ENCODE results near the gene NOL4L.
"Not testable (repeated sequence)": the region's sequence is repeated elsewhere in the genome, so short reads cannot be mapped to it uniquely, and the experiment has no call there.

The NOL4L gene

DNA sequence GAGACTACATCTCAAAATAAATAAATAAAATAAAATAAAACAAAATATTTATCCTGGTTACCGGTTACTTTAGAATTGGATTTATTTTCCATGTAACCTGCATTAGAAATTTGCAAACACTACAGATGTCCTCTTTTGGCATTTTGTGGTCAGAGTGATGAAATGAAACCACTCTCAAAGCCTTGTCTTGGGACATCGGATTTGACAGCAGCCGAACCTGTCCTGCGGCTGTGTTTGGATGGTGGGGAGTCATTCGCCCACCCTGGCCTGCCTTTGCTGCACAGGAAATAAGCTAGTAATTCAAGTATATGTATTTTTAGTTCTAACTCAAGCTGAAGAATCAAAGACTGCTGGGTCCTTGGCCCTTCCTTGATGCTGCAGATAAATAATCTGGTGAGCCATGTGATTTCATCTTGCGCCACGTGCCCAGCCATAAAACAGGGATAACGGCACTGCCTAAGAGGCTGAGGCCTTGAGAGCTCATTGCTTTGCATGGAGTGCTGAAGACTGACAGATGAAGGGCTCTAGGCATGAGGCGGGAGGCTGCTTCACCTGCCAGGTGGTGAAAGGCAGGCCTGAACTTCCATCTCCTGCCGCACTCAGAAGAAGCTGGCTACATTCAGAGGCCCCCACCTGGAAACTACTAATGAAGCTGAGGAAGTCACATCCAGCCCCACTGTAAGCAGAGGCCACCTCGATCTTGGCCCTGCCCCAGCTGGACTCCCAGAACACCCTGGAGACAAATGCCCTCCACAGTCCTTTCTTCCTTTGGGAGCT, 76.9 kb downstream of the NOL4L start:
- no peak for ATAC-seq
- no peak for DNase-seq

GRCh38 chr20:32506721-32507120, 78.4 kb downstream of the NOL4L start:
- DNase-seq, result no peak
- ATAC-seq, result no peak

- no peak for DNase-seq
- no peak for ATAC-seq
Observed at GRCh38 chr20:32505723-32506473, 79.2 kb downstream of the NOL4L start.

DNA sequence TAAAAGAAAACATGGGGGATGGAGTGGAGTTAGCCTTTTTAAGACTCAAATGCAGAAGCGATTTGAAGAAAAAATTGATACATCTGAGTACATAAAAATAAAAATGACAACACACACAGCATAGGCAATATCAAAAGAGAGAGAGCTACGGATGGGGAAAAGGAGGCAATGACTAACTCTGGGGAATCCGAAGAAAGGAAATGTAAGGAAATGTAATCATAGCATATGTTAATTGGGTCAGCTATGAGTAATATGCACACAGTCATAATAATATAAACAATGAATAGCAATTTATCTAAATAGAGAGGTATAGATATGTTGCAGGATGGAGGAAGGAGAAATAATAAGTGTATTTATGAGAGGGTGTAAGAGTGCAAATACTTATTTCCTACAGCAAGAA, 83.4 kb downstream of the NOL4L start:
- ATAC-seq (peak; percentile 34), DNase-seq (no peak)

DNA sequence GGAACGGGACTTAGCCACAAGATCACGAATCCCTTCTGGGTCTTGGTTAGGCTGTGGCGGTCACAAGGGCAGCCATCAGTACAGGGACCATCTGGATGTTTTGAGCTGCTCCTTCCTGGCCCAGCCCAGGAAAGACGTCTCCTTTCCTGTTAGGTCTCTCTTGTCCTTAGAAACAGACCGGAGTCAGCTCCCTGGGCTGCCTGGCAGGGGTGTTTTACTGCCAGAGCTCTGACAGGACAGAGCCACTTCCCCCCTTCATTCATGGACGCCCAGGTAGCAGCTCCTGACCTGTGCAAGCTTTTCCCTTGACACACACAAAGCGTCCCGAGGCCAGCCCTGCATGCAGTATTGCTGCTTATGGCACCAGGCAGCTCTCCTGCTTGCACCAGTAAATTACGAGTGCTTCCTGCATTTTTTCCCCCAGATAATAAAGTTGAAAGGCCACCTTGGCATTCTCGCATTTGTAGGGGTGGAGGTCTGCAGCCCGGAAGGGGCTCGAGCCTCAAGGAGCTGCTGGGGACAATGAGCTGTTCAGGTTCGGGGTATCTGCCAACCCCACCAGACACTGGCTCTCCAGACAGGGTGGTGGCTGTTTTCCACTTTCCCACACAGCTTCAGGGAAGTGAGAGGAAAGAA, 87.4 kb downstream of the NOL4L start:
- ATAC-seq (no peak), DNase-seq (no peak)

DNA sequence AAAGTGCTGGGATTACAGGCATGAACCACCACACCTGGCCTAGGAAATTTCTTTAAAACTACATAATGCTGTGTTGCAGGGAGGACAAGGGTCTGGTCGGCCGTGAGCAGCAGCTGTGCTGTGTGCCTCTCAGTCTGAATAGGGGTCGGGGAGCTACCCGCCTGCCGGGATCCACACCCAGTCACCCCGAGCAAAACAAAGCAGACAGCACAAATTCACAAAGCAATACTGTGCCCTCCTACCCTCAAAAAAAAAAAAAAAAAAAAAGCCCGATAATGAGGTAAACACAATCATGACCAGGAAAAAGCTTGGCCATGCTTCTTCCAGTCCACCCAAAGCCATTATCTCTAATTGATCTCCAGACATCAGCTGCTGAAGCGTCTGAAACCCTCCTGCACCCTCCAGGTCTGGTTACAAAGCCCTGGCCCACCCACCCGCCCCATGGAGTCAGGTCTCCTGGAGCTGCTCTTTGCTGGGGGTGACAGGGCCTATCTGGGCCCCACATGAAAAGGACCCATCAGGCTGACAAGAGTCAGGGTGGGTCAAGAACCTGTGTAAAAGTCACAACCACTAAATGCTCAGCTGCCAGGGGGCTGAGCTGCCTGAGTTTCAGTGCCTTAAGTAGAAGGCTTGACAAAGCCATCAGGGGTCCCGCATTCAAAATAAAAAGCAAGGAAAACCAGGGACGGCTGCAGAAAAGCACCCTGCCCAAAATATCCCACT, 88.2 kb downstream of the NOL4L start:
- DNase-seq (no peak), ATAC-seq (no peak)

DNA sequence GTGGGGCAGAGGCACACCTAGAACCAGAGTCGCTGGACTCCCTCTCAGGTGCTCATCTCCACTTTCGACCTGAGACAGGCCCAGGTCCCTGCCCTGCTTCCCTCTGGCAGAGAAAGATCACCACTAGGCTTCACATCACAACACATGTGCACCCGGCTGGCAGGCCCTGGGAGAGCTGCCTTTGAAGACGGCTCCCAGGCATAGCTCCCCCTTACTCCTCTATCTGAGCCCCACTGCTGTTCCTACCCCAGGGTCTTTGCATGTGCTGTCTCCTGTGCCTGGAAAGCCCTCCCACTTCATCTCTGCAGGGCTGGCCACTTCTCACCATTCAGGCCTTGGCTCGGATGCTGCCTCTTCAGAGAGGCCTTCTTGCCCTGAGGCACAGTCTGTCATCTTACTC, 89.2 kb downstream of the NOL4L start:
- DNase-seq, result no peak
- ATAC-seq, result no peak

GRCh38 chr20:32495217-32495565, 89.9 kb downstream of the NOL4L start:
- DNase-seq (no peak), ATAC-seq (no peak)

GRCh38 chr20:32494483-32495216, 90.5 kb downstream of the NOL4L start:
- ATAC-seq, result no peak
- no peak for DNase-seq

- DNase-seq, result no peak
Observed at GRCh38 chr20:32493356-32493755, 91.8 kb downstream of the NOL4L start.

DNA sequence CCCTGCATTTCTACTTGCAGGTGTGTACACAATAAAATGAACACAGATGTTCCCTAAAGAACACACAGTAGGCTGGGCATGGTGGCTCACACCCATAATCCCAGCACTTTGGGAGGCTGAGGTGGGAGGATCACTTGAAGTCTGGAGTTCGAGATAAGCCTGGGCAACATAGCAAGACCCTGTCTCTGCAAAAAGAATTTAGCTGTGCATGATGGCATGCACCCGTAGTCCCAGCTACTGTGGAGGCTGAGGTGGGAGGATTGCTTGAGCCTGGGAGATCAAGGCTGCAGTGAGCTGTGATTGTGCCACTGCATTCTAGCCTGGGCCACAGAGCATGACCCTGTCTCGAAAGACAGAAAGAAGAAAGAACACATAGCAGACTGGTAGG, 93.4 kb downstream of the NOL4L start:
- ATAC-seq, DNase-seq: not testable (repeated sequence)

More at GRCh38 chr20:32493356-32493755, 91.8 kb downstream of the NOL4L start:
- ATAC-seq, result no peak

DNA sequence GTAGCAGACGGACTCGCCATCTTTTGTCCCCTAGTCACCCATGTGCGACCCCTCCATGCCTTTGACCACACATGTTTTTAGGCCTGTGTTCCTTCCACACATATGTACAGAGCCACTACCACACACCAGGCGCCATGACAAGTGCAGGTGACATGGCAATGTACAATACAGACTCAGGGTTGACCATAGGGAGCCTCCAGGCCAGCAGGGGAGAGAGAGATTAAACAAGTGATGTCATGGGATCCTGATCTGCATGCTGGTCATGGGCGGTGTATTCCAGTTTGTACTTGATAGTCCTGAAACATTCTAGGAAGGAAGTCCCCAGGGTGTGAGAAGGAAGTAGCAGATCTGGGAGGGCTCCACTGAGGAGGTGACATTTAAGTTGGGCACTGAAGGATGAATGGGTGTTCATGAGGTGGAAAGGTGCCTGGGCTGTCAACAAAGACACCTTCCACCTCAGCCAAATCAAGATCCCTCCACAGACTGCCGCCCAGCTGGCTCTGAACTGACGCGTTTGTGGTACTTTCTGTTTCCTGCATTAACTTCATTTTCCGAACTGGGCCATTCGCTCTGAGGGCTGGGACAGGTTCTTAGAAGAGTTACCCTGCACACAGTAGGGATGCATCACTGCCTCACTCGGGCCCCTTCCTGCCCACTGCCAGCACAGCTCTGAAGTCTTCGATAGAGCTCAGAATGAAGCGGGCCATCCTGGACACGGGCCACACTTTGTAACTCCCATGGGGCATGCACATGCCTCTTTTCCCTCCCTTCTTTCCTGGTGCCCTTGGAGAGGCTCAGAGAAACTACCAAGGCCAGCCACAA, 94.0 kb downstream of the NOL4L start:
- ATAC-seq, result no peak

GRCh38 chr20:32488066-32488838, 96.9 kb downstream of the NOL4L start:
- ATAC-seq, result no peak
- DNase-seq, result no peak

More for the DNA sequence above, 94.0 kb downstream of the NOL4L start:
- no peak for DNase-seq

DNA sequence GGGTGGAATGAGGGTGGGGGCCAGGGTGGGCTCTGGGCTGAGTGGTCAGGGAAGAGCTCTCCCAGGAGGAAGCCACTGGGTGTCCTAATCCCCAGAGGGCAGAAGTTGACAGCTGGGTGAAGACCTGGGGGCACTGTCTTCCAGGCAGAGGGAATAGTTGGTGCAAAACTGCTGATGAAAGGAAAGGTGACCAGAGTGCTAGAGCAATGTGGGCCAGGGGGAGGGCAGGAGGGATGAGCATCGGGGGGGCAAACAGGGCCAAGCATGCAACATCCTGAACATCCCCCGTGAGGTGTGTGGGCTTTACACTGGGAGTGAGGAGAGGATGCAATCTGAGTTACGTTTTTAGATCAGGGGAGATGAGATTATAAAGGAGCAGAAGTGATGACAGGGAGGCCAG, 97.8 kb downstream of the NOL4L start:
- ATAC-seq (no peak), DNase-seq (no peak)

GRCh38 chr20:32485770-32486478, 99.2 kb downstream of the NOL4L start:
- DNase-seq, result no peak
- ATAC-seq, result no peak

- ATAC-seq (peak; percentile 75), DNase-seq (peak; percentile 79)
Observed at GRCh38 chr20:32484958-32485769, 100.0 kb downstream of the NOL4L start.

GRCh38 chr20:32484225-32484957, 100.7 kb downstream of the NOL4L start:
- ATAC-seq, result no peak
- DNase-seq, result peak; percentile 51

Data from stimulated activated naive CD8-positive, alpha-beta T cell treated with anti-CD3 and anti-CD28 coated beads, Interleukin-15, Interleukin-2, amounts not matched to agents 100 U/mL and 50 U/mL, for 24 hours (primary cell).